HepG2 (cell line): ENCODE data around the gene KLC4. TPM values are rescaled to one million over a fixed set of nuclear protein-coding genes. Genes with fewer than 3 reads are reported as not detected.

Source experiments
- CREB1 ChIP-seq, 2 experiments: fragments of 450-650 bp in 1 of 2; IDR thresholded peaks; 2 replicates each; pipeline ENCODE4 v1.6.1; 2016 to 2017; ENCODE audit warnings: control low read depth in 1 of 2, mild to moderate bottlenecking in 1 of 2, missing compliant biosample characterization in 1 of 2, missing genetic modification characterization in 1 of 2
- ELF1 ChIP-seq: sonication (generic); formaldehyde crosslinking; IDR thresholded peaks from 2 replicates; pipeline ENCODE4 v1.4.0; 2020; ENCODE audit warnings: missing genetic modification reagents
- SMYD3 ChIP-seq: sonication (generic); formaldehyde crosslinking; IDR thresholded peaks from 2 replicates; pipeline ENCODE4 v1.8.1; 2023; ENCODE audit warnings: mild to moderate bottlenecking, missing genetic modification reagents
- XBP1 ChIP-seq: sonication (generic); formaldehyde crosslinking; IDR thresholded peaks from 2 replicates; pipeline ENCODE4 v1.5.0; 2020; ENCODE audit warnings: missing genetic modification reagents
- ZHX2 ChIP-seq, 2 experiments: sonication (generic) in 1 of 2; formaldehyde crosslinking in 1 of 2; IDR thresholded peaks; 2 replicates each; pipeline versions ENCODE4 v1.6.1 to v1.9.0; 2014 to 2022; ENCODE audit warnings: antibody characterized with exemption in 1 of 2, borderline replicate concordance in 1 of 2, inconsistent platforms in 1 of 2, low read depth in 1 of 2, missing genetic modification reagents in 1 of 2
- polyA plus RNA-seq, 8 experiments: library from polyadenylated mRNA; depleted of rRNA in 3 of 8; stranded (reverse) in 7 of 8; unstranded in 1 of 8; fragments of >200 nt; fragmentation: Illumina TruSeq in 4 of 8; extraction: Trizol in 4 of 8; gene quantifications; 2 replicates each; pipeline versions ENCODE4 v1.2.1 to v1.2.3, GENCODE V29; 2011 to 2016; ENCODE audit warnings: low read depth in 4 of 8, missing spikeins in 1 of 8, mixed read lengths in 1 of 8; ENCODE audit not compliant: insufficient read depth in 1 of 8
- total RNA-seq, 5 experiments: library from RNA; depleted of rRNA; stranded (reverse); fragments of >200 nt; fragmentation: Illumina TruSeq; extraction: Trizol; gene quantifications; 2 replicates each; pipeline ENCODE4 v1.2.3, GENCODE V29; 2016; ENCODE audit warnings: low read depth in 1 of 5
- TF ChIP-seq, protein P1 (sequence below): sonication (generic); formaldehyde crosslinking; IDR thresholded peaks from 2 replicates; pipeline ENCODE4 v1.5.1; 2020; ENCODE audit warnings: mild to moderate bottlenecking, missing genetic modification reagents, moderate library complexity
- TF ChIP-seq, protein P2 (sequence below): sonication (generic); formaldehyde crosslinking; IDR thresholded peaks from 2 replicates; pipeline ENCODE4 v1.5.0; 2020; ENCODE audit warnings: mild to moderate bottlenecking, missing genetic modification reagents

Gene KLC4
- total and polyA plus RNA-seq, 2 of the 13 experiments (the other 11 are each of a cell fraction or from before 2014, with no cell fraction given), result 45.4 to 70.4 TPM

DNA sequence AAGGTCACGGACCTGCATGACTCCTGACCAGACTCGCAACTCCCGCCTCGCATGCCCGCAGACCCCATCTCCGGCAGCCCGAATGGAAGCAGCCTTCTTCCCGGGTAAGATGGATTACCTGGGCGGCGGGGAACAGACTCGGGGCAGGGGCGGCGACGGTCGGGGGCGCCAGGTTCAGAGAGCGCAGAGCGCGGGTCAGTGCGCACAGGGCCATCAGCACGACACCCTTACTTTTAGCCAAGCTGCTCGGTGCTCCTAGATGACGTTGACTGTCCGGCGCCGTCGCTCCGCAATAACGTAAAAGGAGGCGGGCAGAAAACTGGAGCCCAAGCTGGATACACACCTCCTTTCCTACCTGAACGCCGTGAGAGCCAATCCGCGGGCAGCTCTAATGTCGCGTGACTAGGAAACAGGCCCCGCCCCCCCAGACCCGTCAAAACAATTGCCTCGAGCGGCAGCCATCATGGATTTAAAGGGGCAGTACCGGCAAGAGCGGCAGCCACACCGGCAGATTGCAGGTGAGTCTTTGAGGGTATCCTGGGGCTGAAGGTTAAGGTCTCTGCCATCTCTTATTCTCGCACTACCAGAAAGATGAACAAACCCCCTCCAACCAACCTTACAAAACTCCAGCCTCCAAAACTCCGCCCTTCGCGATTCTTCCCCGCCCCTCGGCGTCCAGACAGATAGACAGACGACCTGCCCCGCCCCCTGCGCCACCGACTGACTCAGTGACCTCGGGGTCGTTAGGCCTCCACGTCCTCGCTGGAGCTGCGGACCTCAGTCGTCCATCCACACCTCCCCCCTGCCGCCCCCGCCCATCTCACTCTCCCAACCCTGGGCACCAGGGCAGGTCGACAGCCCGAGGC is at the start of gene KLC4, which contains the start of gene MRPL2 (continued):
- TF ChIP-seq, protein P1, sequence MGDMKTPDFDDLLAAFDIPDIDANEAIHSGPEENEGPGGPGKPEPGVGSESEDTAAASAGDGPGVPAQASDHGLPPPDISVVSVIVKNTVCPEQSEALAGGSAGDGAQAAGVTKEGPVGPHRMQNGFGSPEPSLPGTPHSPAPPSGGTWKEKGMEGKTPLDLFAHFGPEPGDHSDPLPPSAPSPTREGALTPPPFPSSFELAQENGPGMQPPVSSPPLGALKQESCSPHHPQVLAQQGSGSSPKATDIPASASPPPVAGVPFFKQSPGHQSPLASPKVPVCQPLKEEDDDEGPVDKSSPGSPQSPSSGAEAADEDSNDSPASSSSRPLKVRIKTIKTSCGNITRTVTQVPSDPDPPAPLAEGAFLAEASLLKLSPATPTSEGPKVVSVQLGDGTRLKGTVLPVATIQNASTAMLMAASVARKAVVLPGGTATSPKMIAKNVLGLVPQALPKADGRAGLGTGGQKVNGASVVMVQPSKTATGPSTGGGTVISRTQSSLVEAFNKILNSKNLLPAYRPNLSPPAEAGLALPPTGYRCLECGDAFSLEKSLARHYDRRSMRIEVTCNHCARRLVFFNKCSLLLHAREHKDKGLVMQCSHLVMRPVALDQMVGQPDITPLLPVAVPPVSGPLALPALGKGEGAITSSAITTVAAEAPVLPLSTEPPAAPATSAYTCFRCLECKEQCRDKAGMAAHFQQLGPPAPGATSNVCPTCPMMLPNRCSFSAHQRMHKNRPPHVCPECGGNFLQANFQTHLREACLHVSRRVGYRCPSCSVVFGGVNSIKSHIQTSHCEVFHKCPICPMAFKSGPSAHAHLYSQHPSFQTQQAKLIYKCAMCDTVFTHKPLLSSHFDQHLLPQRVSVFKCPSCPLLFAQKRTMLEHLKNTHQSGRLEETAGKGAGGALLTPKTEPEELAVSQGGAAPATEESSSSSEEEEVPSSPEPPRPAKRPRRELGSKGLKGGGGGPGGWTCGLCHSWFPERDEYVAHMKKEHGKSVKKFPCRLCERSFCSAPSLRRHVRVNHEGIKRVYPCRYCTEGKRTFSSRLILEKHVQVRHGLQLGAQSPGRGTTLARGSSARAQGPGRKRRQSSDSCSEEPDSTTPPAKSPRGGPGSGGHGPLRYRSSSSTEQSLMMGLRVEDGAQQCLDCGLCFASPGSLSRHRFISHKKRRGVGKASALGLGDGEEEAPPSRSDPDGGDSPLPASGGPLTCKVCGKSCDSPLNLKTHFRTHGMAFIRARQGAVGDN (CRISPR knock-in tag), result peak; percentile 79; the same call in 1 of the 2 replicates
- TF ChIP-seq XBP1 (CRISPR knock-in tag) (0 out of 2 replicates have a peak, but pooled peaks have one; percentile 28), ELF1 (CRISPR knock-in tag) (peak; percentile 70), CREB1 (IDR thresholded peaks at IDR 0.05) (peak; percentile 98), CREB1 (CRISPR knock-in tag; IDR thresholded peaks at IDR 0.05) (peak; percentile 100), ZHX2 (IDR thresholded peaks at IDR 0.05; ENCODE audit: low read depth) (peak; percentile 98), ZHX2 (CRISPR knock-in tag; IDR thresholded peaks at IDR 0.05; ENCODE audit: borderline replicate concordance) (no peak), SMYD3 (CRISPR knock-in tag) (0 out of 2 replicates have a peak, but pooled peaks have one; percentile 28)
- TF ChIP-seq, protein P2, sequence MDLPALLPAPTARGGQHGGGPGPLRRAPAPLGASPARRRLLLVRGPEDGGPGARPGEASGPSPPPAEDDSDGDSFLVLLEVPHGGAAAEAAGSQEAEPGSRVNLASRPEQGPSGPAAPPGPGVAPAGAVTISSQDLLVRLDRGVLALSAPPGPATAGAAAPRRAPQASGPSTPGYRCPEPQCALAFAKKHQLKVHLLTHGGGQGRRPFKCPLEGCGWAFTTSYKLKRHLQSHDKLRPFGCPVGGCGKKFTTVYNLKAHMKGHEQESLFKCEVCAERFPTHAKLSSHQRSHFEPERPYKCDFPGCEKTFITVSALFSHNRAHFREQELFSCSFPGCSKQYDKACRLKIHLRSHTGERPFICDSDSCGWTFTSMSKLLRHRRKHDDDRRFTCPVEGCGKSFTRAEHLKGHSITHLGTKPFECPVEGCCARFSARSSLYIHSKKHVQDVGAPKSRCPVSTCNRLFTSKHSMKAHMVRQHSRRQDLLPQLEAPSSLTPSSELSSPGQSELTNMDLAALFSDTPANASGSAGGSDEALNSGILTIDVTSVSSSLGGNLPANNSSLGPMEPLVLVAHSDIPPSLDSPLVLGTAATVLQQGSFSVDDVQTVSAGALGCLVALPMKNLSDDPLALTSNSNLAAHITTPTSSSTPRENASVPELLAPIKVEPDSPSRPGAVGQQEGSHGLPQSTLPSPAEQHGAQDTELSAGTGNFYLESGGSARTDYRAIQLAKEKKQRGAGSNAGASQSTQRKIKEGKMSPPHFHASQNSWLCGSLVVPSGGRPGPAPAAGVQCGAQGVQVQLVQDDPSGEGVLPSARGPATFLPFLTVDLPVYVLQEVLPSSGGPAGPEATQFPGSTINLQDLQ (CRISPR knock-in tag), result peak; percentile 42; the same call in 1 of the 2 replicates
